Stimulated activated CD8-positive, alpha-beta memory T cell treated with anti-CD3 and anti-CD28 coated beads, Interleukin-12 subunit alpha, Interleukin-12 subunit beta, amount 100 ng/mL, for 4 hours (primary cell): ENCODE data around the gene SLC34A3.

Experiments
- DNase-seq: peaks from one replicate; pipeline ENCODE4 v3.0.0-alpha.2; 2020; ENCODE audit warnings: low read depth

SLC34A3 gene

DNA sequence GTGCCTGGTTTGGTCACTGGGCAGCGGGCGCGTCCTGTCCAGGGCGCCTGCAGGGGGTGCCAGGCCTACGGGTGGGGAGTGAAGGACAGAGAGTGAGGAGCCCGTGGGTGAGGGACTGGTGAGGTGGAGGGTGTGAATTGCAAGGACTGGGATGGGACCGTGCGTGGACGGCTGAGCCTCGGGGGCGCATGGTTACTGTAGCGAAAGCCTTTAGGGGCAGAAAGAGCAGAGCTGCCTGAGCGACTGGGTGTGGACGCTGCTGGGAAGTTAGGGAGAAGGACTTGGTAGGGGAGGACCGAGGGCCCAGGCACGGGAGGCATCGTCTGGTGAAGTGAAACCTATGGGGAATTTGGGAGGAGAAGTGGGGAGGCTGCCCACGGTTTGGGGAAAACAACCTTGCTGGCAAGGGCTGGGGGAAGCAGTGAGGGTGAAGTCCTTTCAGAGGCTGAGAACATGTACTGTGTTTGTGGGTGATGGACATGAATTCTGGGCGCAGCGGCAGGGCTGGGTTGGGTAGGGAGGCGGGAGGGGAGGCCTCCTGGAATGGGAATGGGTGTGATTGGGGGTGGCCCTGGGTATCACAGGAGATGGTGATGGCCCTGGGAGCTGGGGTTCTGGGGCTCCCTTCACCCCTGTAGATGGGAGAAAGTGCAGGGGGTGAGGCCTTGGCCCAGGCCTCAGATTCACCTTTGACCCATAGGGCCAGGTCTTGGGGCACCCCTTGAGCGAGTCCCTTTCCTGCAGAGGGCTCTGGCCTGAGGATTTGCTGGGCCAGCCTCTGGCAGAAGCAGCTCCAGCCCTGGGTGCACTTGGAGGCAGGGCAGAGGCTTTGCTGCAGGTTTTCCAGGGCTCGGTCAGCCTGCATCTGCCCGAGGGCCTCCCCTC lies 45.1 kb downstream of the SLC34A3 start:
- DNase-seq, result no peak

DNA sequence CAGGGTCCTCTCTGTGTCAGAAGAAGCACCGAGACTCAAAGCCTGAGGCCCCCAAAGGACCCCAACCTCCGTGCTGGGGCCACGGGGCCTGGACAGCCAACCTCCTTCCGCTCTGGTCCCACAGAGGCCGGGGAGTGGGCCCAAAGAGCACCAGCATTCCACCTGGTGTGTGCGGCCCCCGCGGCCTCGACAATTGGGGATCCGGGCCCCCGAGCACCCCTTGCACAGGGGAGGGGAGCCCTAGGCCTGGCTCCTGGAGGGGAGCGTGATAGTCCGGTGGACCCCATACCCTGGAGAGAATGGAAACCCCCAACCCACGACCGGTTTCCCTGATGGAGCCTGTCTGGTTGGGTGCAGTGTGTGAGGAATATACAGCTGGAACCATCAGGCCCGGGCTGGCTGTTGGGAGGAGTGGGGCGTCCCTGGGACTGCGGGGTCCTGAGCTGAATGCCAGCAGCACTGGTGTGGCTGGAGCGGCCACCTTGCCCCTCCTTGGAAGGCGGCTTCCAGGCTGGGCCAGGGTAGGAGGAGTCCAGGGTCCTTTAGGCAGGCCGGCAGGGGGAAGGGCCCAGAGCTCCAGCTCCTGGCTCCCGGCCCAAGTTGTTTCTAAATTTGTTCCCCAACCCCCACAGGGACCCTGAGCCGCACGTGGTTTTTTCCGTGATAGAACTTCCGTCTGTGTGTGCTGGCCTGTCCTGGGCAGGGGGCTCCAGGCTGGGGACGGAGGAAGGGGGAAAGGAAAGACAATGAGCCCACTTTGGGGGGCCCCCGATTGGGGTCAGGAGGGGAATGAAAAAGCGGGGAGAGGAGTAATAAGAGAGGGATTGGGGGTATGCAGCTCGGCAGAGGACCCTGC lies 46.0 kb downstream of the SLC34A3 start:
- DNase-seq, result no peak

DNA sequence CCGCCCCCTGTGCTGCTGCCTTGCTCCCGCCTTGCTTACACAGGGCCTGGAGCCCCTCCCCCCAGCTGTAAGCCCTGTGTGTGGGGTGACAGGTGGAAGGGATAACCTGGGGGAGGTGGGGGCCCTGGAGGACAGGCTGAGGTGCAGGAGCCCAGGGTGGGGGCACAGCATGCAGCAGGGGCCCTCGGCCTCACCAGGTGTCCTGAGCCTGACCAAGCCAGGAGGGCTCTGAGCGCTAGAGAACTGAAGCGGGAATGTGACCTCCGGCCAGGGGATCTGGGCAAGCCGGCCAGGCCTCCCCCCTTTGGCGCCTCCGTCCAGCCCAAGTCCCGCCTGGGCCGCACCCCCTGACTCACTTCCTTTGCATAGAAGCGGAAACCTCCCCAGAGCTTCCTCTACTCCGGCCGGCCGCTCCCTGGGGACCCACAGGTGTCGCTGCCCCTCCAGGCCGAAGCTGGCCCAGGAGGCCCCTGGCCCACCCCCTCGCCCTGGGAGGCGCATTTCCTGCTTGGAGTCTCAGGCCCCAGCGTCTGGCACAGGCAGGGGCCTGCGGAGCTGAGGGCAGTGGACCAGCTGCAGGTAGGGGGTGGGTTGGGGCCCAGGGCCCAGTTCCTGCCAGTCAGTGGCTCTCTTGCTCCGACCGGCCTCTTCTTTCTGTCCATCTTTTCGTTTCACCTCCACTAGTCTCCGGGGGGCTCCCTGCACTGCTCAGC lies 46.8 kb downstream of the SLC34A3 start, which contains the start of gene TOR4A:
Gene TOR4A, plus strand, starts transcription at position 398 of the 713 bp plus-strand sequence. CDS start 964 bp downstream, outside the sequence.
- no peak for DNase-seq

DNA sequence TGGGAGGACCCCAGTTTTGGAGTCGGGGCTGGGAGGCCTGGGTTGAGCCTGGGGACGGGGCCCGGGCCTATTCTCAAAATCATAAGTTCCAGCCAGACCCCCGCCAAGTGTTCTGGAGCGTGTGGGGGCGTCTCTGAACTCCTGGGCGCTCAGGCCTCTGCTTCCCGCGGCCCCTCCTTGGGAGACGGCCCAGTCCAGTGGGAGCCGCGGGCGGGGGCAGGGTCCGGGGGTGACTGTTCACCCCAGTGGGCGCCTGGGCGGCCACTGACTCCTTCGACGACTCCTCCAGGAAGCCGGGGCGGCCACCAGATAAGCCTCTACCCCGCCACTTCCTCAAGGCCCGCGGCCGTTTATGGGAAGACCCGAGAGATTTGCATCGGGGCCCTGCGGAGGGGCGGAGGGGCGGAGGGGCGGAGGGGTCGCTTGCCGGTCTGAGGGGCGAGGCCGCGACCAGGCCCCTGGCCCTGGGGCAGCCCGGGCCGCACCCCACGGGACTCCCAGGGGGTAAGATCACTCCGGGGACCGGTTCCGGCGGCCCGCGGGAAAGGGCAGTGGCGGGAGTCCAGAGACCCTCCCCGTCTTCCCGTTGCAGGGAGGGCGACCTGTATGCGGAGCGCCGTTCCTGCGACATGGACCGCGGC lies 47.5 kb downstream of the SLC34A3 start:
- DNase-seq, result no peak

DNA sequence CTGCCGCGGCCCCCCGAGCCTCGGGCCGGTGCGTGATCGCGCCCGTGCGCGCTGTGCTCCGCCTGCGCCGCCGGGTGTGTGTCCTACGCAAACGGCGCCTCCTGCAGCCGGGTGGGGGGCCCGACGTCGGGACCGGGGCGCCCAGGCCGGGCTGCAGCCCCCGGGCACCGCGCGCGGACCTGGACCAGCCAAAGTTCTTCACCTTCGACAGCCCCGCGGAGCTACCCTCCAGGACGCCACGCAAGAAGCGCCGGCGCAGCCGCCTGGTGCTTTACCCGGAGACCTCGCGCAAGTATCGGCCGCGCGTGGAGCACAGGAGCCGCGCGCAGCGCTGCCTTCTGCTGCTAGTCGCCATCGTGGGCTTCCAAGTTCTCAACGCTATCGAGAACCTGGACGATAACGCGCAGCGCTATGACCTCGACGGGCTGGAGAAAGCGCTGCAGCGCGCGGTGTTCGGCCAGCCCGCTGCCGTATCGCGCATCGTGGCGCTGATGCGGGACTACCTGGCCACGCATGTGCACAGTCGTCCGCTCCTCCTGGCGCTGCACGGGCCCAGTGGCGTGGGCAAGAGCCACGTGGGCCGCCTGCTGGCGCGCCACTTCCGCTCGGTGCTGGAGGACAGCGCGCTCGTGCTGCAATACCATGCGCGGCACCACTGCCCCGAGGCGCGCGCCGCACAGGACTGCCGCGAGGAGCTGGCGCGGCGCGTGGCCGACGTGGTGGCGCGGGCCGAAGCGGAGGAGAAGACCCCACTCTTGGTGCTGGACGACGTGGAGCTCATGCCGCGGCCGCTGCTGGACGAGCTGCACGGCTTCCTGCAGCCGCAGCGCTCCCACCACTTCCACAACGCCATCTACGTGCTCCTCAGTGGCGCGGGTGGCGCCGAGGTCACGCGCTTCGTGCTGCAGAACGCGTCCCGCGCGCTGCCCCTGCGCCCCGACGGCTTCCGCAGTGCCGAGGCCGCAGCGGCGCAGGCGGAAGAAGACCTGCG lies 48.3 kb downstream of the SLC34A3 start:
- no peak for DNase-seq

DNA sequence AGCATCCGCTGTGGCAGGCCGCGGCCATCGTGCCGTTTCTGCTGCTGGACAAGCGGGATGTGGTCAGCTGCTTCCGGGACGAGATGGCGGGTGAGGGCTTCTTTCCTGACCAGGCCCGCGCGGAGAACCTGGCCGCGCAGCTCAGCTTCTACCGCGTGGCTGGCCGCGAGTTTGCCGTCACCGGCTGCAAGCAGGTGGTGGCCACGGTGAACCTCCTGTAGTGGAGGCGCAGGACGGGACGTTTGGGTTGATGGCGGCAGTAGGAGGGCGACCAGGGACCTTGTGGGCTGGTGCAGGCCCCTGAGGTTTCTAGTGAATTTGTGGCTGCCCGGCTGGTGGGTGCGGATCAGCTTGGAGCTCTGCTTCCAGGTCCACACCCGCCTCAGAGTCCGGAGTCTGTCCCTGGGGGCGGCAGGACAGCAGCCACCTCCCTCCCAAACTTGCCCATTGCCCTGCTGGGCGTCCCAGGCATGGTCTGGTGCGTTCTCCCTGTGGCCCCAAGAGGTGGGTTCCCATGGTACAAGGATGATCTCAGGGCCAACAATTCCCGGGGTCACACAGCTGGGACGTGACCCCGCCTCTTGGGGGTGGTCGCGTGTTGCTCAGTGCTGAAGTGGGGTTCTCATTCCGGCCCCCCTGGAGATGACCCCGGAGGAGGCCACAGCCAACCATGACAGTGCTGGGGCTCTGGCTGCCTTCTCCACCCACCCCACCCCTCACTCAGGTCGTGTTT lies 49.2 kb downstream of the SLC34A3 start:
- no peak for DNase-seq

DNA sequence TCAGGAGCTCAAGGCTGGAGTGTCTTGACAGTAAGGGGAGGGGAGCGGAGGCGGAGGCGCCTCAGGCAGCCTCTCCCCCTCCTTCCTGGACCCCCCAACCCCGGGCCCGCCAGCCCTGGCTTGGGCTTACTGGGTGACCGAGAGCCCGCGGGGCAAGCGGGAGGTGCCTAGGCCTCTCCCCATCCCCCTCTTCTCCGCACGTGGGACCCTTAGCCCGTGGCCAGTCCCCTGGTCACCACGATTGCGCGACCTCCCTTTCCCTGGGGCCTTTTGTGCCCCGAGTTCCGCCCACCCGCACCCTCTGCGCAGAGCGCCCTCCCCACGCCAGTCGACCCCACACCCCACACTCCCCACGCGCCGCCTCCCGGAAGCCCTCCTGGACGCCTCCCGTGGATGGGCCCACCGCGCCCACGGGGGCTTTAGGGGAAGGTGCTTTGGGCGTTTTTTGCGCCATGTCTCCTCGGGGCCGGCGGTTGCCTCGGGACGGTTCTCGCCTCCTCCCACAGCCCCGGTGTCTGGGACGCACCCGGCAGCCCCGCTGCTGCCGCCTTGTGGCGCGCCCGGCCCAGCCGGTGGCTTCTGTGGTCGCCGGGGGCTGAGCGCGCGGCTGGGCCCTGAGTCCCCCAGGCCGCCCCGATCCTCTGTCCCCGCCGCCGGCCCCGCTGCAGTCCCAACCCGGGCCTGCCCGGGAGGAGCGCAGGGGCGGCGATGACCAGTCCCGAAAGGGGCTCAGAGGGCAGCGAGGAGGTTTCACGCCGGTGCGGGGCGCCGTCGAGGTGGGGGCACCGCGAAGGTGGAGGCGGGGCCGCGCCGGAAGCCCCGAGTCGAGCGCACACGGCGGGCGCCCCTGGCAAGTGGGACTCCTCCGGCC lies 50.0 kb downstream of the SLC34A3 start:
- no peak for DNase-seq

DNA sequence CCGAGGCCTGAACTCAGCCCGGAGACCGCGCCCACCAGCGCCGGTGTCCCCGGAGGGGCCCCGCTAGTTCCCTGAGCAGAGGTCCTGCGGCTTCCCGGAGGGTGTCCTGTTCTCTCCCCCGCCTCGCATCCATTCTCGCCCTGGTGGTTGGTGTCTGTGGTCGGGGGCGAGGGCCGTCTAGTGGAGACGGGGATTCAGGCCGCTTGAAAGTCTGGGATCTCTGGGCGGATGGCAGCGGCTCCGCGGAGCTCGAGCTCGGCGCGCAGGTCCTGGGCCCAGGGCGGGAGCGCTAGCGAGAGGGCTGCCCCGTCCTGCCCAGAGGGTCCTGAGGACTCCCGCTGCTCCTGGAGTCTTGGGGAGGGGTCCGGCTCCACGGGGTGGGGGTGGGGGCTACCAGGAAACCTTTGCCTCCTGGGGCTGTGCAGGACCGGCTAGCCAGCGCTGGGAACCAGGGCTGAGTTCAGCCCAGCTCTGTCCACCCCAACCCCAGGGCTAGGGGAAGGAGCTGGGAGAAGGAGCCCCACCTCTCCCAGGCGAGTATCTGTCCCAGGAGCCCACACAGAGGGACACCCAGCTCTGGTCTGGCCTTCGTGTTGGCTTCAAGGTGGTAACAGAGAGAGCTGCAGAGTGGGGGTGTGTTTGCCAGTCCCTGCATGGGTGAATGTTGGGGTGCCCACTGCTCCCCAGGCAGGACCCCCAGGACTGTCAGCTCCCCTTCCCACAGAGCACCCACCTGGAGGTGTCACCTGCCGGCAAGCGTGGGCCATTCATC lies 50.8 kb downstream of the SLC34A3 start:
- no peak for DNase-seq
